HG02981 (cell line): ENCODE data around the gene NEK11.

ENCODE experiments used
- ATAC-seq: cut with Tn5 transposase; IDR thresholded peaks from one replicate; pipeline ENCODE4 v1.9.1; 2021; ENCODE audit warnings: mild to moderate bottlenecking, moderate library complexity; ENCODE audit not compliant: unreplicated experiment

The NEK11 gene

GRCh38 chr3:131110087-131110486 is 83.4 kb downstream of the NEK11 start:
- no peak for ATAC-seq

GRCh38 chr3:131114256-131114655 is 87.6 kb downstream of the NEK11 start:
- no peak for ATAC-seq

GRCh38 chr3:131125684-131126083 is 99.0 kb downstream of the NEK11 start:
- ATAC-seq, result no peak

GRCh38 chr3:131140891-131141290 is 114.2 kb downstream of the NEK11 start:
- ATAC-seq, result no peak

GRCh38 chr3:131141770-131142169 is 115.1 kb downstream of the NEK11 start:
- ATAC-seq, result no peak

- ATAC-seq, result no peak
Measured at GRCh38 chr3:131142580-131142979, 115.9 kb downstream of the NEK11 start.

GRCh38 chr3:131143802-131144201 is 117.1 kb downstream of the NEK11 start:
- no peak for ATAC-seq

- no peak for ATAC-seq
Measured at GRCh38 chr3:131147534-131147933, 120.9 kb downstream of the NEK11 start.

GRCh38 chr3:131158434-131158833 is 131.8 kb downstream of the NEK11 start:
- no peak for ATAC-seq

- no peak for ATAC-seq
Measured at GRCh38 chr3:131162516-131162915, 135.8 kb downstream of the NEK11 start.

GRCh38 chr3:131167867-131168266 is 141.2 kb downstream of the NEK11 start:
- ATAC-seq, result no peak

GRCh38 chr3:131169331-131169730 is 142.7 kb downstream of the NEK11 start:
- no peak for ATAC-seq

GRCh38 chr3:131172502-131173200 is 146.0 kb downstream of the NEK11 start:
- no peak for ATAC-seq

GRCh38 chr3:131174752-131175151 is 148.1 kb downstream of the NEK11 start:
- peak; percentile 97 for ATAC-seq

GRCh38 chr3:131178710-131179375 is 152.2 kb downstream of the NEK11 start:
- no peak for ATAC-seq

- ATAC-seq, result no peak
Measured at GRCh38 chr3:131192701-131193100, 166.0 kb downstream of the NEK11 start.

GRCh38 chr3:131193641-131194238 is 167.1 kb downstream of the NEK11 start:
- no peak for ATAC-seq

- no peak for ATAC-seq
Measured at GRCh38 chr3:131194816-131195215, 168.1 kb downstream of the NEK11 start.

- no peak for ATAC-seq
Measured at GRCh38 chr3:131200636-131201199, 174.0 kb downstream of the NEK11 start.

GRCh38 chr3:131216330-131216729 is 189.7 kb downstream of the NEK11 start:
- ATAC-seq, result no peak

- ATAC-seq, result no peak
Measured at GRCh38 chr3:131216801-131217200, 190.1 kb downstream of the NEK11 start.

- no peak for ATAC-seq
Measured at GRCh38 chr3:131217296-131217741, 190.6 kb downstream of the NEK11 start.
